Activated CD4-positive, alpha-beta T cell treated with anti-CD3 and anti-CD28 coated beads, Interleukin-2, amount 50 U/mL, for 24 hours (primary cell): Measurements from ENCODE around the gene STX7.

Source experiments
- DNase-seq, 2 donors: peaks; one replicate each; pipeline ENCODE4 v3.0.0-alpha.2; 2020; ENCODE audit warnings: low read depth in 1 of 2, low spot score in 1 of 2

Gene STX7

DNA sequence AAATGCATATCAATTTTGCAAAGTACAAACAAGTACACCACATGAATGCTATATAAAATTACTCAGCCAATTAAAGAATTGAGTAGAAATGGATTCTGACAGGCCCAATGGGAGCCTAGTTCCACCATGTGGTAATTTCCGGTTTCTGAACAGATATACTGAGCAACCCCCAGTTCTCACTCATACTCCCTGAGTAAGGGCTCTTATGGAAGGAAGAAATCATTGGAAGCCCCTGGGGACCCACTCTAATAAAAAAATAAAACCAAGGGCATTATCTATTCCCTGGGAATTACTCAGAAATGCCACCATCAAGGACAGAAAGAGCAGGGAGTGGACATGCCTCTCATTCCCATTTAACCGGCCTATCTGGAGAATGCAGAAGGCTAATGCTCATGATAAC lies 34.6 kb downstream of the STX7 start:
- DNase-seq, result no peak

DNA sequence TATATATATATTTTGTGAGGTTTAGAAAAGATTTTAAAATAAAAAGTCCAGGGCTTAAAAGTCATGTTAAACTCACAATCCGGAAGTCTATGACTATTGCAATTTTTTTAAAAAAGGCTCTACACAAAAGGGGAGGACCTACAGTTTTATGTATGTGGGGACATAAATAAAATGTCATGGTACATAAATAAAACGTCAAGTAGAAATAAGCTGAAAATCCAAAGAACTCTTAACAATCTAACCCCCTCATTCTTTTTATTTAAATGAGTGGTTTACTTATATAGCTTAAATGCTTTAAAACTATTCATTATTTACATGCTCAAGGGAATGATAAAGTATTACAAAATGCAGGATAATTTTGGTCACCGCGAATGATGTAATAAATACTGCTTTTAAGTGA lies 36.2 kb downstream of the STX7 start:
- DNase-seq, result no peak

DNA sequence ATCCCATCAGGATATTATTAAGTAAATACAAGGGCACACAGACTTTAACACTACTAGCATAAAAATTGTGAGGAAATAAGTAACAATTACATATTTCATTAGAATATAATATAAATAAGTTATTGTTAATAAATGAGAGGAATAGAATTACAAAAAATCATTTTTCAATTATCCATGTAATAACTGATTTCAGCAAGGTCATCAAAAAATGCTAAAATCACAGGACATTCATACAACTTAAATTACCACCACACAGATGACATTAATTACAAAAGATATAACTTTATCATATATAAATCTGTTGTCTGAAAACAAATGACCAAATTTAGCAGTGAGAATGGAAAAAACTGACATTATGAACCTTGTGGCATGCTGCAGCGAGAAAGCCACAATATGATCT lies 37.0 kb downstream of the STX7 start:
- DNase-seq, result no peak

DNA sequence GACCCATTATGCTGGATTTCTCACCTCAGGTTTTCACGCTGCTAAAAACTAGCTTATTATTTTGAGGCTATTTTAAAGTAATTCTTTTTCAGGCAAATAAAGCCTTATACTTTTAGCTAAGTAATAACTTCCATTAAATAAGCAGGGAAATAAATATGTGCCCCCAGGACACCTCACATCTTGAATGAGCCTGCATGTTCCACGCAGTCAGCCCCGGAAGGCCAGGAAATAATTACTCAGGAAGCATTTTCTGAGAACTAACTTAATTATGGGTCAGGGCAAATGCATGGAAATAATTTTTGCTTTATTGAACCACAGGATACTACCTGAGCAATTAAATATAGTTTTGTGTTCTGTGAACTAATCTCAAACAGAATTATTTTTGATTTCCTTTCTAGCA lies 41.1 kb downstream of the STX7 start:
- DNase-seq, result no peak

DNA sequence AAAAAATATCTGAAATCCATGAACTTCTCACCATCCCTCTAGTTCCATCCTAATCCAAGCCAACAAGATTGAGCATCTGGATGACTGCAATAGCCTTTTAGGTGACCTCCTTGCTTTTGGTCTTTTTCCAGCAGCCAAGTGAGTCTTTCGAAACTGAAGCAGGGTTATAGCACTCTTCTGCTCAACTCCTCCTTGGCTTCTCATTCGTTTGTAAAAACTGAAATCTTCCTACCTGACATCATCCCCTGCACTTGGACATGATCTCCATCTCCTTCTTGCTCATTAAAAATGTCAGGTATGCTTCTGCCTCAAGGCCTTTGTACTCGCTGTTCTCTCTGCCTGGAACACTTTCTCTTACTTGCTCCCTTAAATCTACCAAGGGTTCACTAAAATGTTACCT lies 46.0 kb downstream of the STX7 start:
- DNase-seq, result no peak

DNA sequence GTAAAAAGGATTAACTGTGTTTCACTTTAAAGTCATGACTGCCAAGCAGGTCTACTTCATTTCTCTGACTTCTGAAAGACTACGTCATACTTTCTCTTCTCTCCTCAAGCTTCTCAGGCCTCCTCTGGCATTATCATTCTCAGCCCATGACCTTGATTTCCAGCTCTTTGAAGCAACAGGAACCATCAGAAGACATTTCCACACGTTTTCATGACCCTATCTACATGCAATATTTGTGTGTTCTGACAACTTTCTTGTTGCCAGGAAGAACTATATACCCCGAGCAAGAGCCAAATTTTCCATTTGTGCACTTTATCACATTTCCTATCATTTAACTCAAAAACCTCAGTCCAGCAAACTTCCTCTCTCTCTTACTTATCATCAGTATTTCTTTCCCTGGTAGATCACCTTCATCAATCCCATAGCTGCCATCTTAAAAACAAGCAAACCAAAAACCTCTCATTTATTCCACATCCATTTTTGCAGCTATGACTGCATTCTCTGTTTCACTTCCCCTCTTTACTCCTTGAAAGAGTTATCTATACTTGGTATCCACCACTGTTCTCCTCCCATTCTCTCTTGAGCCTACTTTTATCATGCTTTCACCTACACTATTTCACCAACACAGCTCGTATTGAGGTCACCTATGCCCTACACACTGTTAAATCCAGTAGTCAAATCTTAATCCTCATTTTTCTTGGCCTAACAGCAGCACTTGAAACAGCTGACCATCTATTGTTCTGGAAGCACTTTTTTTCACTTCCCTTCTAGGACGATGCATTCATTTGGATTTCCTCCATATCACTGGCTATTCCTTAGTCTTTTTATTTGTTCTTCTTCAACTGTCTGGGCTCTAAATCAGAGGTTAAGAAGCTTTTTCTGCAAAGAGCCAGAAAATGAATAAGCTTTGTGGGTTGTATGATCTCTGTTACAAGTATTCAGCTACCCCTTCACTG lies 47.1 kb downstream of the STX7 start:
- DNase-seq, result no peak

DNA sequence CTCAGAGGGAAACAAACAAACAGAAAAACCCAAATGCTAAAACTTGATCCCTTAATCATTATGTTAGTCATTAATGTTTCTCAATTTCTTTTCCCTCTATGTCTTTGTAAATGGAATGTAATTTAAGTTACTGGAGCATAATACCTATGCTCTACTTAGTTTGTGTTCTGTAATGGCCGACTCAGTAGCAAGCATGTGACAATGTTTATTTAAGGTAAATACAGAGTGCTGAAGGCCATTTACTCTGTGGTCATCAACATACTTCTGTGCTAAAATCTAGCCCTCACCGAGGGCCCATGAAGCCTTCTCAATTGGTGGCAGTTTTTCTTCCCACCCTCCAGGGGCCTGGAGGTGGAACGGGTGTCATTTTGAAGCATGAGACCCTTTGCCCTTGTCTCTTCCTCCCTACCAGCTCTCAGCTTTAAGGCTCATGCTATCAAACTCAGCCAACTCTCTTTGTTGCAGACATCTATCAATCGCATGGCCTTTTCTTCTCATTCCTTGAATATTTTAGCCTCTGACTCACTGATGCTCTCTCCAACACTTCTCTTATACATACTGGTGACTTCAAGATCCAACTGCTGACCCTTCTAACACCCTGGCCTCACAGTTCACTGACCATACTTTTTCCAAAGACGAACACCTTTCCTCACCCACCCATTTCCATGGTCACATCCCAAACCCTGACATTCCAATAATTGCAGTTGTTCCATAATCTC lies 48.2 kb downstream of the STX7 start:
- DNase-seq, result no peak

DNA sequence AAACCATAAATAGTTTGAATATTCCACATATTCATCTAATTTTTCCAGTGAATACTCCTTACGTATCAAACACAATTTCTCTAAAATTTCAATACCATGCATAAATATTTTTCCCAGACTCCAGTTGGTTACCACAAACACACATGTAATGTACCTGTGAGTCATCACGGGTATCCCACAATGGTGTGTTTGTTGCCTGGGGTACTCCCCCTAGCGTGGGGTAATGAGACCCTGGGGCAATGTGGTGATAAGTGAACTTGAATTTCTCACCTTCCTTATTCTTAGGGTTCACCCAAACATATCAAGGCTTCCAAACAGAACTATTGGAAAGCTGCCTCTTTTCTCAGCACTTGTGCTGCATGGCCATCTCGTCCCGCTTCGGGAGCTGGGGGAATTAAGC lies 51.0 kb downstream of the STX7 start:
- DNase-seq, result no peak

DNA sequence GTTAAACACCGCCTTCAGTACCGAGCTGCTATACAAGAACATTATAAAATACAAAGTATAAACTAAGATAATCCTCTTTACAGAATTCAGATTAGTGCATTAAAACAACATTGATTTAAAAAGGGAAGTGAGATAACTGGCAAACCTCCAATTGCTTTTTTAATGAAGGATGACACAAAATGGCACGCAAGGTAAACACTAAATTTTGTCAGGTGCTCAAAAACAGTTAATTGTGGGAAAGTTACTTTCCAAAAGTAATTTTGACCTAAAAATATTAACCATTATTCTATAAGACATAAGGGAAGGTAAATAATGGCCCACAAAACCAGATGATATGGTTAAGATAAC lies 53.3 kb downstream of the STX7 start:
- no peak for DNase-seq

DNA sequence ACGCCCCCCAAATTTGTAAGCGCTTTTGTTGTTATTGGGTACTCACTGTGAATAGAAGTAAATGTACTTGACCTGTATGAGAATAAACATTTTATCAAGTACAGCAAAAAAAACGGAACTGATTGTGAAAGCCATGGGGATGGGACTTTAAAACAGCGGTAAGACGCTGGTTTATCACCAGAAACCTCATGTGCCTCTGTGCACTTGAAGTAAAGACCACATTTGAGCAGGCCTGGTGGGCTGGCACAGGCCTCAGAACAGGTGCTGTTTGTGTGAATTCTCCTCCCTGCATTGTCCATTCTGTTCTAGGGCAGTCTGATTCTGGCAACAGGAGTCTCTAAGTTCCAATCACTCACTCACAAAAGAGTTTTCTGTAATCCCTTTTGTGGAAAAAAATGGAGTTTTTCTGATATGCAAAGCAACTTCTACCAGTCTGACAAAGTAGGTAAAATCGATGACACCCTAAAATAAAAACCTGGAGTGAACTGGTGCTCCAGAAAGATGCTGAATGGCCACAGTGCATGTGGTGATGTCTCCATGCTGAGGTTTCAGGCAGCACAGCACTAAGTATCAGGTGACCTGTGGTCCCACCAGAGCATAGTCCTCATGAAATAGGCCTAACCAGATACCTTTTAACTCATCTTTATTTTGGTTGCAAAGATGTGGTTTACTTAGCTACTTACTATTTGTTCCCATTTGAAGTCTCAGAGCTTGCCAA lies 53.9 kb downstream of the STX7 start:
- DNase-seq, result no peak

DNA sequence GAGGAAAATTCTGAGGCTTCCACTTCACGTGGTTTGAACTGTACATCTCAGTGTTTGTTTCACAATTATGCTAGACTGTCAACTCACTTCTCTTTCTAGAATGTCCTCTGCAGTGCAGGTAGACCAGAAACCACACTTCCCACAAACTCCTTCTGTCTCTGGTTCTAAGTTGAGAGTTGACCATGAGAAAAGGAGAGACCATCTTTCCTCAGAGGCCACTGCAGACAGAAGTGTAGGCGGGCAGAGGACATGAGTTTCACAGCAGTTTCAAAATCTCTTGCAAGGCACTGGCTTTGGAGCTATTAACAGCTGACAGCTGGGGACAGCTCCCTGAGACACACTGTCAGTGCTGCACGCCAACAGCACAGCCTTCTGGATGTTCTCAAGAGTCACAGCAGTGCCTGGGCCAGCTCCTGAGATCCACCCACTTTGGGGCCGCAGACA lies 56.2 kb downstream of the STX7 start:
- no peak for DNase-seq

DNA sequence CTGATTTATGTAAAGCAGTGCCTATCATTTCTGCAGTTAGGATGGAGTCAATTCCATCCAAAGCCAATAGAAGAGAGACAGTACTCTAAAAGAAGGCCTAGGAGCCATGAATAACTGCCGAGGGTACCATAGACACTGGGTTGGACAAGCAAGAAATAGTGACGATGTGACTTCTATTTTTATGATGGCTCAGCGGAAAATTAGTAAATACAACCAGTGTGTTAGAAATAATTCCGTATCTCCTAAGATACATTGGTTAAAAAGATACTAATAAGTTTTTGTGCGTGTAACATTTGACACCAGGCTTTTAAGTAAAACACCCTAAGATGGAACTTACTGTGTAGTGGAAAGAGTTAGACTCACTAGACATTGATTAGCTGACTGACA lies 66.1 kb downstream of the STX7 start:
- DNase-seq, result no peak

DNA sequence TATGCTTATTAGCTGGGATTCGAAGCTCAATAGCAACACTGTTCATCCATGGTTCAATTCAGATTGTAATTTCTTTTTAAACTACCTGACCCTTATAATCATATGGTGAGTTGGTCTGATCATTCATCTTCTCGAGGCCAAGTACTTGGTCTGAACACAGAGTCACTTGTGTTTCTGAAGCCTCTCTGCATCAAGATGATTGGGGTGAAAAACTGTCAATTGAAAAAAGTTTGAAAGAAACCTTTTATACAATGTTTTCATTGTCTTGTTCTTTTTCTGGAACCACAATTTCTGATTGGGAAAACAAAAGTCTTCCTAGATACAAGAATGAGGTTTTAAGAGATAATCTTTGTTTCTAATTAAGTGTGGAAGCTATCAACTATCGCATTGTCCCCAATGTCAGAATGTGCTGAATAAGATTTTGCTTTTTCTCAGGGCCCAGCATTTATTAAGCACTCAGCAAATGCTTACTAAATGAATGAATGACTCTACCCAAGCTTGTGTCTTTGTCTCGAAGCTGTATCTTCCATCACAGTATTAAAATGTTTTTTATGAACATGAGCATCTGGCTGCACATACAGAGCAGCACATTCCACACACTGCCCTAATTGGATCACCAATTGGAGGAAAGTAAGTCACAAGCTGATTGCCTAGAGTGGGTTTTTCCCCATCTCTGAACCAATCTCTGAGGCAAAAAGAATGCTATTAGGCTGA lies 66.6 kb downstream of the STX7 start:
- no peak for DNase-seq

DNA sequence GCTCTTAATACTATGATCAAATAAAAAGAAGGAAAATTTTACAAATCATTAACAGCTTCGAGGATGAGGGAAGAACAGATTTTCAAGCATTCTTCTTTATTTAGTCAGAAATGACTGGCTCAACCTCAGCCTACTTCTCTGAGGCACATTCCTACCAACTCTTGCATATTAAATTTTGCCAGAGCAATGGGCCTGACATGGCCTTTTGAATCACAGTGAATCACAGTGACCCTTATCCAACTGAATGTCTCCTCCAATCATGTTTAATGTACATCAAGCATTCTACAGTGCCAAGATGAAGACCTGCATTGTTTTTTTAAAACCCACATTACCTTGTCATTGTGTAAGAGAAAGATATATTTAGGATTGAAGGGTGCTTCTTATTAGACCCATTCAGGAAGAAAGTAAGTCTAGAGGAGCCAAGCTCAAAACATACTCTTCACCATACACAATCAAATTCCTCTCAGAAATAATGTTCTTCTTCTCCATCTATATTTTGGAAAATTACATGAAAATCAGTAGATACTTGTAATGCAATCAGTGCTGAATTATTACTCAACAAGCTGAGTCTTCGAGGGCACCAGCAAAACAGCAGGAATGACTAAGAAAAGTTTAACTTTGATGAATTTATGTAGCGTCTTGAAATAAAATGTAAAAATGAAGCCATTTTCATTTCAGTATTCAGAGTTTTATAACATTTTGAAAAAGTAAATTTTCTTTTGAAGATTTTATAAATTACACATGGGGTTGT lies 67.5 kb downstream of the STX7 start:
- no peak for DNase-seq

DNA sequence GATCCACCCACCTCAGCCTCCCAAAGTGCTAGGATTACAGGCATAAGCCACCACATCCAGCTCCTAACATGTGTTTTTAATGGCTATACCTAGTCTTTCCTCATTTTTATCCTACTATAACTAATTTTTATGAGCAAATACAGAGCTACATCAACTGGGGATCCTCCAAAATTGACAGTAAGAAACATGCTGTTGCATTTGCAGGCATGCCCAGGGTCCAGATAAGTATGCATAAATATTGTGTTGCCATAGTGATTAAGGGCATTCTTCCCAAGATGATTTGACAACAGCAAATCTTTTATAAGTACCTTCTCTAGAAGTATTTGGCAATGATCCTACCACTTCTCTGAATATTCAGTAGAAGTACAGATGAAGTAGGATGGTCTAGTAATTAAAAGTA lies 69.7 kb downstream of the STX7 start:
- no peak for DNase-seq

DNA sequence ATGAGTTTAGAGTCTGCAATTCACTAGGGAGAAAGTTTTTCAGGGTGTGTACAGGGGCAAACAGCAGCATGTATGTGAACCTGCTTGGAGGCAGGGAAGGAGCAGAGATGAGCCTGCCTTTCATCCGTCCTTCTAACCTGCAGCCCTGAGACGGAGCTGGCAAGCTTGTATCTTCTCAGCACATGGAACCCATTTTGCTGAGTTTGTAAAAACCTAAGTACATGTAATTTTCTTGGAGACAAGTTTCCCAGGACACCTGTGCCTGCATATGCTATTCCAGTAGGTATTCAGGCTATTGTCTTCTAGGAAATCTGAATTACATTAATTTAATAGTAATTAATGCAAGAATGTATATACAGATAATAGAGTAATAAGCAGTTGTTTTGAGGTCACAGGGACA lies 82.8 kb downstream of the STX7 start:
- no peak for DNase-seq

DNA sequence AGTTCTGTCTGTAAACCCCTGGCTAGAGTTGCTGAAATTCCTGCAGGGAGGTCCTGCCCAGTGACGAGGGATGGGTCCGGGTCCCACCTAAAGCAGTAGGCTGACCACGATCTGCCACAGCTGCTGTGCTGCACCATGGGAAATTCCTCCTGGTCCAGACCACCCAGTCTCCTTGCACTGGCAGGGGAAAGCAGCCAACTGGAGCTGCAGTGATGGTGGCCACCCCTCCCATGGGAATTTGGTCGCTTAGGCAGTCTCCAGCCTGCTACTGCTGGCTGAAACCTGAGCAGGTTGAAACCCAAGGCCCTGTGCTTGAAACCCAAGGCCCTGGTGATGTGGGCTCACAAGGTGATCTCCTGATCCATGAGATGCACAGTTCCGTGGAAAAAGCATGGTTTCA lies 87.7 kb downstream of the STX7 start:
- DNase-seq, result no peak

DNA sequence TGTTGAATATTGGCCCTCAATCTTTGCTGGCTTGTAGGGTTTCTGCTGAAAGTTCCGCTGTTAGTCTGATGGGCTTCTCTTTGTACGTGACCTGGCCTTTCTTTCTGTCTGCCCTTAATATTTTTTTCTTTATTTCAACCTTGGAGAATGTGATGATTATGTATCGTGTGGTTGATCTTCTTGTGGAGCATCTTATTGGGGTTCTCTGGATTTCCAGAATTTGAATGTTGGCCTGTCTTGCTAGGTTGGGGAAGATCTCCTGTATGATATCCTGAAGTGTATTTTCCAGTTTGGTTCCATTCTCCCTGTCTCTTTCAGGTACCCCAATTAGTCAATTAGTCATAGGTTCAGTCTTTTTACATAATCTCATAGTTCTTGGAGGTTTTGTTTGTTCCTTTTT lies 89.1 kb downstream of the STX7 start:
- no peak for DNase-seq

DNA sequence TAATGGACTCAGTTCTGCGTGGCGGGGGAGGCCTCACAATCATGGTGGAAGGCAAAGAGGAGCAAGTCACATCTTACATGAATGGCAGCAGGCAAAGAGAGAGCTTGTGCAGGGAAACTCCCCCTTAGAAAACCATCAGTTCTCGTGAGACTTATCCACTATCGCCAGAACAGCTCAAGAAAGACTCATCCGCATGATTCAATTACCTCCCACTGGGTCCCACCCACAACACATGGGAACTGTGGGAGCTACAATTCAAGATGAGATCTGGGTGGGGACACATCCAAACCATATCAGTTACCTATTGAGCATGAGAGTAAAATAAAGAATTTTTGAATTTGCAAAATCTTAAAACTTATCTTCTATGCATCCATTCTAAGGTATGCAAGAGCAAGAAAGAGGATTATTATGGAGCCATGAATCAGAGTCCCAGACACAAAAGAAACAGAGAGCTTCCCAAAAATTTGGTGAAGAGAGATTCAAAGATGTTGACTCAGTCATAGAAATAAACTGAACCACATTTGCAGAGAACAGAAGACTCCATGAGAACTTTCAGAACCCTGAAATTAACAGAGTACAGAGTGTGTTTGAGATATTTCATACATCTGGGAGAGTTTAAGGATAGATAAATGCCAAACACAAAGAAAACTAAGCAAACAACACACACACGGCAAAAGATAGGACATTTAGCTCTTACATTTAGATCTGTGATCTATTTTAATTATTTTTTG lies 94.5 kb downstream of the STX7 start:
- no peak for DNase-seq

DNA sequence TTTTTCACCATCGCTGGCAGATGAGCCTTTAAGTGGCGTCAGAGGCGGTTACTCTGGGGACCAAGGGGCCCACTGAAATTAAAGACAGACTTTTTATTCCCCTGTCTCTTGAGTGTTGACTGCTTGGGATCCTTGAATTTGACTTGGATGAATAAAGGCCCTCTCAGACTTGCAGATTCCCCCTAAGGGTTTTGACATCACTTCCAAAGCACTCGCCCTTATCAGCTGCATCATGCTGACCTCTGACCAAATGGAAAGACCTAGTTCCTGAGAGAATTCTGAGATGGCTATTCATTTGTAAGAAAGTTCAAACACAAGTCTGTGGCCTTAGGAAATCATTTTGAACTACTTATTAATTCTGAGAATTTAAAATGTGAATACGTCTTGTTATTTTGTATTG lies 98.2 kb downstream of the STX7 start:
- DNase-seq, result no peak
